Mesenchymal stem cell (in vitro differentiated cells and primary cell): ENCODE results near the gene EDC4.

Source experiments
- DNase-seq: peaks from one replicate; pipeline ENCODE4 v3.0.0-alpha.2; 2013
- H2AFZ ChIP-seq: one replicate; pipeline ENCODE4 v1.6.1; 2013; ENCODE audit warnings: low read depth, mild to moderate bottlenecking, control low read depth, inconsistent platforms, low read length, moderate library complexity
- H2AK5ac ChIP-seq: 2 replicates; pipeline ENCODE4 v1.6.1; 2013; ENCODE audit warnings: low read length, moderate library complexity, mild to moderate bottlenecking, inconsistent platforms; ENCODE audit not compliant: severe bottlenecking
- H2BK120ac ChIP-seq: one replicate; pipeline ENCODE4 v1.6.1; 2013; ENCODE audit warnings: low read depth, mild to moderate bottlenecking, inconsistent platforms, low read length, moderate library complexity
- H2BK12ac ChIP-seq, 2 experiments: one replicate each; pipeline ENCODE4 v1.6.1; 2013; ENCODE audit warnings: inconsistent platforms in 2 of 2, low read length in 2 of 2, mild to moderate bottlenecking in 2 of 2, moderate library complexity in 2 of 2, control low read depth in 1 of 2
- H2BK15ac ChIP-seq: one replicate; pipeline ENCODE4 v1.6.1; 2013; ENCODE audit warnings: mild to moderate bottlenecking, low read depth, inconsistent platforms; ENCODE audit not compliant: poor library complexity, severe bottlenecking
- H2BK5ac ChIP-seq: 2 replicates; pipeline ENCODE4 v1.6.1; 2013; ENCODE audit warnings: low read depth, mild to moderate bottlenecking, low read length, control low read depth, inconsistent platforms; ENCODE audit not compliant: poor library complexity, severe bottlenecking
- H3K14ac ChIP-seq, 2 experiments: one replicate each; pipeline ENCODE4 v1.6.1; 2013; ENCODE audit warnings: inconsistent platforms in 2 of 2, low read length in 2 of 2, control low read depth in 1 of 2, mild to moderate bottlenecking in 1 of 2, moderate library complexity in 1 of 2
- H3K18ac ChIP-seq, 2 experiments: one replicate each; pipeline ENCODE4 v1.6.1; 2013; ENCODE audit warnings: inconsistent platforms in 2 of 2, low read length in 2 of 2, control low read depth in 1 of 2, low read depth in 1 of 2, mild to moderate bottlenecking in 1 of 2
- H3K23ac ChIP-seq, 2 experiments: one replicate each; pipeline ENCODE4 v1.6.1; 2013; ENCODE audit warnings: inconsistent platforms in 2 of 2, low read length in 2 of 2, mild to moderate bottlenecking in 2 of 2, moderate library complexity in 2 of 2, control low read depth in 1 of 2
- H3K27ac ChIP-seq: 2 replicates; pipeline ENCODE4 v1.5.1; 2013; ENCODE audit warnings: mild to moderate bottlenecking, moderate library complexity, low read length, control low read depth, inconsistent platforms; ENCODE audit not compliant: poor library complexity, severe bottlenecking
- H3K27me3 ChIP-seq, 2 experiments: 2 replicates each; pipeline versions ENCODE4 v1.6.1 to v1.7.0; 2013; ENCODE audit warnings: low read length in 2 of 2, mild to moderate bottlenecking in 2 of 2, moderate library complexity in 2 of 2, control low read depth in 1 of 2, inconsistent platforms in 1 of 2; ENCODE audit not compliant: control insufficient read depth in 1 of 2, insufficient read depth in 1 of 2
- H3K36me3 ChIP-seq, 2 experiments: 2 replicates each; pipeline versions ENCODE4 v1.6.1 to v1.7.0; 2013; ENCODE audit warnings: low read length in 2 of 2, control low read depth in 1 of 2, inconsistent platforms in 1 of 2, low read depth in 1 of 2, mild to moderate bottlenecking in 1 of 2; ENCODE audit not compliant: insufficient read depth in 2 of 2, control insufficient read depth in 1 of 2
- H3K4ac ChIP-seq, 2 experiments: one replicate each; pipeline ENCODE4 v1.6.1; 2013; ENCODE audit warnings: inconsistent platforms in 2 of 2, low read length in 2 of 2, mild to moderate bottlenecking in 2 of 2, moderate library complexity in 2 of 2, control low read depth in 1 of 2, low read depth in 1 of 2
- H3K4me1 ChIP-seq: 2 replicates; pipeline ENCODE4 v1.6.1; 2013; ENCODE audit warnings: low read depth, low read length, control low read depth; ENCODE audit not compliant: control insufficient read depth, insufficient read depth
- H3K4me2 ChIP-seq: 2 replicates; pipeline ENCODE4 v1.6.1; 2013; ENCODE audit warnings: low read length, mild to moderate bottlenecking, inconsistent platforms; ENCODE audit not compliant: poor library complexity, severe bottlenecking
- H3K4me3 ChIP-seq, 2 experiments: 2 replicates each; pipeline versions ENCODE4 v1.5.1 to v1.7.0; 2013; ENCODE audit warnings: low read length in 2 of 2, mild to moderate bottlenecking in 2 of 2, control low read depth in 1 of 2, low read depth in 1 of 2; ENCODE audit not compliant: insufficient read depth in 1 of 2
- H3K79me1 ChIP-seq: replicated peaks from 2 replicates; pipeline ENCODE4 v1.6.1; 2013; ENCODE audit warnings: mild to moderate bottlenecking, control low read depth, low read length, inconsistent platforms; ENCODE audit not compliant: poor library complexity, severe bottlenecking
- H3K9ac ChIP-seq: 2 replicates; pipeline ENCODE4 v1.7.0; 2013; ENCODE audit warnings: mild to moderate bottlenecking, low read length, moderate library complexity
- H3K9me3 ChIP-seq: 2 replicates; pipeline ENCODE4 v1.7.0; 2013; ENCODE audit warnings: mild to moderate bottlenecking, low read length; ENCODE audit not compliant: control insufficient read depth
- H4K8ac ChIP-seq: one replicate; pipeline ENCODE4 v1.6.1; 2013; ENCODE audit warnings: inconsistent platforms, mild to moderate bottlenecking, low read length, moderate library complexity
- H4K91ac ChIP-seq: one replicate; pipeline ENCODE4 v1.6.1; 2013; ENCODE audit warnings: mild to moderate bottlenecking, low read length, inconsistent platforms
- WGBS: methylation state at CpG from one replicate; pipeline ENCODE4 v1.1.7; 2013; ENCODE audit warnings: mixed read lengths; 5-methylcytosine and 5-hydroxymethylcytosine counted together

Gene EDC4

DNA sequence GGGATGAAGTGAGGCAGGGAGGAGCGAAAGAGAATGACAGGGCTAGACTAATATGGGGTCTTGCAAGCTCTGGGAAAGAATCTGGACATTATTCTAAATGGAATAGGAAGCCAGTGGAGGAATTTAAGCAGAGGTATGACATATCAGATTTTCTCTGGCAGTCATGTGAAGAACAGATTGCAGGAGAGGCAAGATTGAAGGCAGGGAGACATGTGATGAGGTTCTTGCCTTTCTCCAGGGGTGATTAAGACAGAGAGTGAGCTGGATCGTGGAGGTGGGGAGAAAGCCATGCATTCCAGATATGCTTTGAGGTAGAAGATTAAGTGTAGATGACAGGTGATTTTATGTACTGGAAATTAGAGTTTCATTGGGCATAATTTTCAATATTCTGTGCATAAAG, 35.0 kb upstream of the EDC4 start:
- Histone ChIP-seq H3K4me2 (no peak overlapping the region), H3K79me1 (peaks cover 6% of the 10 kb centered on the region), H3K4ac (no peak overlapping the region), H3K18ac (no peak overlapping the region), H2BK5ac (no peak overlapping the region), H2AFZ (no peak overlapping the region), H2AK5ac (no peak overlapping the region), H4K91ac (no peak overlapping the region), H3K14ac (no peak overlapping the region), H3K23ac (no peak overlapping the region), H3K36me3 (no peaks in the 10 kb centered on the region), H3K4me1 (peaks cover 8% of the 10 kb centered on the region), H2BK15ac (no peak overlapping the region), H4K8ac (no peak overlapping the region), H3K9me3 (no peaks in the 10 kb centered on the region), H3K27ac (no peak overlapping the region), H3K27me3 (no peaks in the 10 kb centered on the region), H2BK12ac (no peak overlapping the region), H2BK120ac (no peak overlapping the region), H3K4me3 (no peak overlapping the region), H3K9ac (no peak overlapping the region)
- DNase-seq: no peak
- 86% methylated on average over 2 of the region's 2 CpGs for WGBS

DNA sequence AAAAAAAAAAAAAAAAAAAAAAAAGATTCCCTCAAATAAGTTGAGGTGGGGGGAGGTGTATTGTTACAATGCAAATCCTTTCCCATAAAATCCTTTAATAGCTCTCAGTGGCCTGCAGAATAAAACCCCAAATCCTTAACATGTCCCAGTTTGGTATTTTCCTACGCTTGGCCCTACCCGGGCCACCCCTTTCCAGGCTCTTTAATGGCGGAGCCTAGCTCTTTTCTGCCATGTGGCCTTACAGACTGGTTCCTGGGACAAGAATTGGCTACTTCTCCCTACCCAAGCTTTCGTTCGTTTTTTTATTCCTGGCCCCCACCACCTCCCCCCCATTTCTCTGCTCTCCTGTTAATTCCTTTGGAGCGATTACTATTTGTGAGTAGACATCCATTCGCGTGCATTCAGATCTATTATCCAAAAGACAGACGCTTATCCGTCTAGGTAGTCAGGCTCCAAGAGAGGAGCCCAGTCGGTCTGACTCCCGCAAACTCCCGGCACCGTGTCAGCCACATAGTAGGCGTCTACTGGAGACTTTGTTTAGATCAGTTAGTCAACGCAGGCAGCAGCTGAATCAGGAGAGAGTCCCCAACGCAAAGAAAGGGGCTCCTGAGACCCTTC, 31.5 kb upstream of the EDC4 start:
- peak overlapping the region in 1 of 2 experiments; percentile 92 for H3K4me3 ChIP-seq

DNA sequence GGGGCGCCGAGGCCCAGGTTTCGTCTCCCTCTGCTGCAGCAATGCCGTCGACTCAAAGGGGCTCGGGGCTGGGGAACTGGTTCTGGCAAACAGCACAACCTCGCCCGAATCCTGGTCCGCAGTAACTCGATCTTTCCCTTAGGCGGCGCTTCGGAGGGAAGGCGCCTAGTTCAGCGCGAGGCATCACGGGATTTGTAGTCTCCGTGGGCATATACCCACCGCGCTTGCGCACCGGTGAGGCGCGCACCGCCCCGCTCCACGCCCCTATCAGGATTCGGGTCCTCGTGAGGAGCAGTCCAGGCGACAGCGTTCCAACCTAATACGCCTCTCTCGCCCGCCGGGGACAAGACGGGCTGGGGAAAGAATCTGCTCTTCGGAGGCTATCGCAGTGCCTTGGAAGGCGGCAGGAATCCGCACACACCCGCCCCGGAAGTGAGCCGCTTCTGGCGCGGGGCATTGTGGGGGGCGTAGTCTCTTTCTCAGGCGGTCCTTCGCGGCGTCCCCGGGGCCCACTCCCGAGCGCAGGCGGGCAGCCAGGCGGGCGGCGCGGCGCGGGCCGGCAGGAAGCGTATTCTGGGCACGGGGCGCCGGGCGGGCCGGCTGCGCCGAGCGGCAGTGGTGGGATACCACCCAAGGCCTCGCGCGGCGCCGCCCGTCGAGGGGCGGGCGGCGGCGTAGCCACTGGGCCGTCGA, 30.9 kb upstream of the EDC4 start, which contains the start of gene THAP11:
Gene THAP11, plus strand, starts transcription at position 505 of the 693 bp plus-strand sequence. CDS start 235 bp downstream, outside the sequence.
- peak within 1 kb of the TSS; percentile 89 to 92 for H3K4me3 ChIP-seq
- H3K27me3 ChIP-seq: no peaks in the 10 kb centered on the region
- peak within 1 kb of the TSS; percentile 70 for H3K4me2 ChIP-seq
- H3K14ac ChIP-seq: peak within 1 kb of the TSS in 1 of 2 experiments; percentile 96
- peak within 1 kb of the TSS; percentile 98 for H2BK120ac ChIP-seq
- peak within 1 kb of the TSS; percentile 43 to 74 for H3K23ac ChIP-seq
- H2AFZ ChIP-seq: peak within 1 kb of the TSS; percentile 92
- H2BK12ac ChIP-seq: peak within 1 kb of the TSS; percentile 84 to 96
- peak within 1 kb of the TSS; percentile 99 for H2BK15ac ChIP-seq
- peak within 1 kb of the TSS; percentile 97 for H2BK5ac ChIP-seq
- peak within 1 kb of the TSS; percentile 99 for H3K27ac ChIP-seq
- H3K4ac ChIP-seq: peak within 1 kb of the TSS; percentile 92 to 96
- peaks cover 4 to 9% of the 10 kb centered on the region in 2 experiments for H3K36me3 ChIP-seq
- DNase-seq: peak; percentile 95
- peak within 1 kb of the TSS; percentile 98 for H3K9ac ChIP-seq
- H3K4me1 ChIP-seq: peaks cover 19% of the 10 kb centered on the region
- H3K18ac ChIP-seq: peak within 1 kb of the TSS; percentile 97 to 100
- H3K9me3 ChIP-seq: no peaks in the 10 kb centered on the region
- no peak within 1 kb of the TSS for H2AK5ac ChIP-seq
- under 1% methylated on average over 82 of the region's 83 CpGs for WGBS
- H4K91ac ChIP-seq: peak within 1 kb of the TSS; percentile 98
- peak within 1 kb of the TSS; percentile 99 for H4K8ac ChIP-seq
- peaks cover 5% of the 10 kb centered on the region for H3K79me1 ChIP-seq

More for the DNA sequence above, 31.5 kb upstream of the EDC4 start:
- no peak overlapping the region for H2BK120ac ChIP-seq
- H3K36me3 ChIP-seq: peaks cover 4 to 9% of the 10 kb centered on the region in 2 experiments
- peak overlapping the region; percentile 24 for H3K27ac ChIP-seq
- peak overlapping the region; percentile 30 for H2BK15ac ChIP-seq
- DNase-seq: no peak
- peak overlapping the region; percentile 54 for H3K4me2 ChIP-seq
- no peak overlapping the region for H3K23ac ChIP-seq
- peak overlapping the region; percentile 92 for H4K8ac ChIP-seq
- peak overlapping the region in 1 of 2 experiments; percentile 29 for H2BK12ac ChIP-seq
- peak overlapping the region in 1 of 2 experiments; percentile 55 for H3K18ac ChIP-seq
- no peak overlapping the region for H3K4ac ChIP-seq
- peak overlapping the region; percentile 91 for H2AFZ ChIP-seq
- H3K9me3 ChIP-seq: no peaks in the 10 kb centered on the region
- H4K91ac ChIP-seq: no peak overlapping the region
- H3K9ac ChIP-seq: peak overlapping the region; percentile 98
- no peak overlapping the region for H3K14ac ChIP-seq
- H3K4me1 ChIP-seq: peaks cover 19% of the 10 kb centered on the region
- H3K27me3 ChIP-seq: no peaks in the 10 kb centered on the region
- peaks cover 5% of the 10 kb centered on the region for H3K79me1 ChIP-seq
- 71% methylated on average over 17 of the region's 17 CpGs for WGBS
- H2BK5ac ChIP-seq: no peak overlapping the region
- no peak overlapping the region for H2AK5ac ChIP-seq
